RWPE1 (cell line): ENCODE results near the gene ZNF454.

Experiments used
- CTCF ChIA-PET: fragments of 350-600 bp; sonication (Branson Sonifier 250); formaldehyde crosslinking; extraction: SDS; loops from one replicate; lab custom pipeline; 2021; lab: Yijun Ruan, JAX
- POLR2A ChIA-PET: fragments of 400-600 bp; formaldehyde crosslinking; extraction: SDS; loops from one replicate; lab custom pipeline; 2020; ENCODE audit warnings: antibody characterized with exemption; ENCODE audit not compliant: low non-redundant PET; lab: Yijun Ruan, JAX
- DNase-seq: peaks from one replicate; pipeline ENCODE4 v3.0.0; 2012; ENCODE audit warnings: low spot score
- H3K27ac ChIP-seq: fragments of 450-650 bp; 2 replicates; pipeline ENCODE4 v1.5.1; 2017
- CTCF ChIP-seq: fragments of 450-650 bp; conservative IDR thresholded peaks from 2 replicates; pipeline ENCODE4 v1.5.1; 2017; ENCODE audit warnings: low read depth, mild to moderate bottlenecking

Gene ZNF454

DNA sequence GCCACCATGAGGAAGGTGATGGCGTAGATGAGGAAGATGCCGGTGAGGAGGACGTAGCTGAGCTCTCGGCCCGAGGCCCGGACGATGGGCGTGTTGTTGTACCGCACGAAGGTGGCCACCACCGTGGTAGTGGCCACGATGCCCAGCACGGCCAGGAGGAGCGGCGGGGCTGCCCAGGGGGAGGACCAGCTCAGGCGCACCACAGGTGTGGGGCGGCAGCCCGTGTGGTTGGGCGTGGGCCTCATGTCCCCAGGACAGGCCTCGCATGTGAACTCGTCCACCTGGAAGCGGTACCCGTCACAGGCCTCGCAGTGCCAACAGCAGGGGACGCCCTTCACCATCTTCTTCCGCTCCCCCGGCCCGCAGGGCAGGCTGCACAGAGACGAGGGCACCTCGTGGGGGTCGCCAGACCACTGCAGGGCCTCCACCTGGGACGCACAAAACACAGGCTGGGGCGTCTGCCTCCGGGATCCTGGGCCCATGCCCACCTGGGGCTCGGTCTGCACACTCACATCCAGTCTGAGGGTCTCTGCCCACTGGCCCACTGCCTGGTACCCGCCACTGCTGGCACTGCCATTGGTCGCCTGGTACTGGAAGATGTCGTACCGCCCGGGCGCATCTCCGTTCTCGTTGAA lies 45.4 kb downstream of the ZNF454 start:
- ChIA-PET CTCF (no interaction called here), POLR2A (no interaction called here)
- no peak for TF ChIP-seq CTCF
- no peak for DNase-seq
- no peak overlapping the region for H3K27ac ChIP-seq

DNA sequence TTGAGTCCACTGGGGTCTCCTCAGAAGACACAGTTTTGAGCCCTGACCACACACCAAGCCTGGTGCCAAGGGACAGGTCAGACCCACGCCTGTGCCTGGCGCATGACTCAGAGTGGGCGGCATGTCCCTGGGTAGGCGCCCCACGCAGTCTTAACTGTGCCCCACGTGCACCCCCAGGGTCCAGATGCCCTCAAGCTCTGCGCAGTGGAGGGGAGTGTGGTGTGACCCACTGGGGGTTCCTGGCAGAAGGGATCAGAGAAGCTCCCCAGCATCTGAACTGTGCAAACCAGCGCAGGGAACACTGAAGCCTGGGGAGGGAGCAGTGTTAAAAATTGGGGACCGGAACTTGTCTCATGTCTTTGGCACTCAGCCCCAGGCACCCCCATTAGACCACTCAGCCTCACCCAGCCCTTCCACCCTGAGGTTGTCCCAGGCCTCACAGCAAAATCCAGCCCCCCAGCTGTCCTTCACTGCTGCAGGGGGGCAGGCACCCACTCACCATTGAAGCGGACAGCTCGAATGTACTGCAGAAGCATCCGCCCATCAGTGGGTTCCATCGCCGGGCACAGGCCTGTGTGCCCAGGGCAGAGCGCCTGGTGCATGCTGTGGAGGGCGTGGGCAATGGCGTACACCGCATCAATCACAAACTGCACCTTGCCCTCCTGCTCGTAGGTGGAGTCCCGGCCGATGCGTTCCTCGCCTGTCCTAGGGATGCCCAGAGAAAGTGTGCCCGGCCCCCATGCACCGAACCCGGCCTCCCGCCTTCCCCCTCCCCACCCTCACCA lies 47.6 kb downstream of the ZNF454 start:
- no peak overlapping the region for H3K27ac ChIP-seq
- CTCF ChIA-PET: no interaction called here
- no peak for DNase-seq
- TF ChIP-seq CTCF: no peak
- POLR2A ChIA-PET: no interaction called here

GRCh38 chr5:178989311-178989710 lies 48.3 kb downstream of the ZNF454 start:
- POLR2A ChIA-PET: no interaction called here
- TF ChIP-seq CTCF: no peak
- no peak for DNase-seq
- H3K27ac ChIP-seq: no peak overlapping the region
- CTCF ChIA-PET: no interaction called here

GRCh38 chr5:178990491-178990890 lies 49.5 kb downstream of the ZNF454 start:
- ChIA-PET POLR2A (no interaction called here), CTCF (no interaction called here)
- no peak for TF ChIP-seq CTCF
- H3K27ac ChIP-seq: no peak overlapping the region
- DNase-seq: no peak

- no peak for TF ChIP-seq CTCF
- ChIA-PET POLR2A (no interaction called here), CTCF (no interaction called here)
- no peak for DNase-seq
- H3K27ac ChIP-seq: no peak overlapping the region
These were observed 50.5 kb downstream of the ZNF454 start for GRCh38 chr5:178991190-178992145.

GRCh38 chr5:178992291-178992895 lies 51.4 kb downstream of the ZNF454 start:
- H3K27ac ChIP-seq: no peak overlapping the region
- POLR2A ChIA-PET: no interaction called here
- no peak for DNase-seq
- no peak for TF ChIP-seq CTCF
- CTCF ChIA-PET: interaction anchor here (0.6 kb wide), 1 partner anchor 706 kb away, joined by 3 read pairs; no protein-coding TSS in a partner anchor
